IPS-11a (cell line): Measurements from ENCODE around the gene TEX35.

Source experiments
- H3K4me3 ChIP-seq: one replicate; pipeline ENCODE4 v1.5.1; 2013; ENCODE audit warnings: low read depth, low read length, control low read depth

TEX35 gene

DNA sequence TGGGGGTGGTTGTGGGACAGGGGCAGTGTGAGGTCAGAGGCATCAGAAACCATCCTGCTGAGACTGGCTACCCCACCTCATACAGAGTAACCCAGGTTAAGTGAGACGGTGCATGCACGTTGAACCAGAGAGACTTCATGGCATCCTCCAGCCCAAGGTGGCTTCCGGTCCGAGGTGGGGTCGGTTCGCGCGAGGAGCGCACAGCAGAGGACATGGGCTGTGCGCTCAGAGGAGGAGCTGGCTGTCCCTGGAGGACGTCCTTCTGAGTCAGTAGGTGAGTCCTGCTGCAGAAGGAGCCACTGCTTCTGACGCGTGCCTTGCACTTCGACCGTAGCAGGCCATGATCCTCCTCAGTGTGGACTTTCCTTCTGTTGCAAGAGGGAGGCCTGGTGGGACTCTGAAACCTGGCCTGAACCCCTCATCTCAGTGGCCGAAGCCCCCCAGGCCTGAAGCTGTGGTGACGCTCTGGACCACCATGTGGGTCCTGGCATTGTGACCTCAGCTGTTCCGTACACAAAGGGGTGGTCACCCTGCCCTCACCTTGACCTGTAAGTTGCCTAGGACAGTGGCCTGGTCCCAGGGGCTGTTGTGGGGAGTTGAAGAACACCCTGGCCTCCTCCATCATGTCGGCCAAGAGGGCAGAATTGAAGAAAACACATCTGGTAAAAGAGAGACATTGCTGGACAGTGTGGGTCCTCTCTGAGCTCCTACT is at the start of gene TEX35:
TEX35 (plus strand) TSS at position 544 of the 712 bp plus-strand sequence; CDS start at position 624, 80 bp downstream.
- H3K4me3 ChIP-seq: no peak within 1 kb of the TSS

DNA sequence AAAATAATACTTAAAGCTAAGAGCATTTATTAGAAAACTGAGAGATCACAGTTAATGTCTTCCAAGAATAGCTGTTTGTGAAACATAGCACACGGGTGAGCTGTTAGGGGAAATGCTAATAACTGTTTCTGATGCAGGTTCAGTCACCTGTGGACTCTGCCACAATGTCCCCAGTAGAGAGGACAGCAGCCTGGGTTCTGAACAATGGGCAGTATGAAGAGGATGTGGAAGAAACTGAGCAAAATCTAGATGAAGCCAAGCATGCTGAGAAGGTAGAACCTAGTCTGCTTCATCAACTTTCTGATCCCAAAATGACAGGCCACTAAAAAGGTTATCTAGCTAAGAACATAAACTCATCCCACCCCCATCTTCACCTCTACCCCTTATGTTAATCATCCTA is 48.8 kb upstream of the TEX35 start:
- H3K4me3 ChIP-seq: no peak overlapping the region

DNA sequence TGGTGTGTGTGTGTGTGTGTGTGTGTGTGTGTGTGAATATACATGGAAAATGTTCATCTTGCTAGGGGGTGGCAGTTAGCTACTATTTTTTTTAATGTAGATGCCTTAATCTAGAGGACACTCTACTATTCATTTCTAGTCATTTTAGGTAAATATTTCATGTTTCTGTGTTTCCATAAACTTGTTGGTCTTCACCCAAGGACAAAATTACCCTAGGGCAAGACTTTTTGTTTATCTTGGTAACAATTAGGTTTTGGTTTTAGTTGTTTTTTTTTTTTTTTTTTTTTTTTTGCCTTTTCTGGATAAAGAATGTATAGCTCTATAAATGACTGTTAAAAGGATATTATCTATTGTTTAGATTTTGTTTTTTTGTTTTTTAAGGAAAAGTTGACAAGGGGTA is 48.3 kb upstream of the TEX35 start:
- no peak overlapping the region for H3K4me3 ChIP-seq

DNA sequence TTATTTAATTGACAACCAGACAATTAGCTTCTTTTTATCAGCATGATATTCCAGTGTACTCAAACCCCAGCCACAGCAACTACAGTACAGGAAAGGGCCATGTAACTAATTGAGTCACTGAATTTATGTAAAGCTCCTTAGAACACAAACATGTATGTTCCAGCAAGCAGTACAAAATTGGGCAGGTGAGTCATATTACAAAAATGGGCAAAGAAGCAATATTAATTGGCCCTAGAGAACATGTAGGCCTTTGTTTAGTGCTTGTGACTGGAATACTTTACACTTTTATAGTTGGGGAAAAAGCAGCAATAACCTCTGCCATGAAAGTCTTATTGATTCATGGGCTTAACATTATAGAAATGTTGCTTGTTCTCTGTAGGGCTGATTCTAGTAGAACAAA is 47.9 kb upstream of the TEX35 start:
- no peak overlapping the region for H3K4me3 ChIP-seq

DNA sequence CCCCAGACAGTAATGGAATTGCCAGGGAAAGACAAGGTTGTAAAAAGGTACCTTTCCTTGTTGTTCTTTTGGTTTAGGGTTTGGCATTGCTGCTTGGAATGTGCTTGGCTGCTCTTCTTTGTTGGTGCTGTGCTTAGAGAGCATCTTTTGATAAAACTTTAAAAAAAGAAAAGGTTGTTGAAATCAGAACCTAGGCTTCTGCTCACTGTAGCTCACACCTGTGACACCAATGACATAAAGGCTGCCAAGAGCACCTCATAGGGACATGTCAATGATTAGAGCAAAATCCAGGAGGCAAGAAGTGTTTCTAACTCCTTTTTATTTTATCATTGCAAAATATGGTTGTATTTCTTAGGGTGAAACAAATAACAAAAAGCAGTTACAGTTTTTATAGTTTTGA is 45.1 kb upstream of the TEX35 start:
- H3K4me3 ChIP-seq: no peak overlapping the region

DNA sequence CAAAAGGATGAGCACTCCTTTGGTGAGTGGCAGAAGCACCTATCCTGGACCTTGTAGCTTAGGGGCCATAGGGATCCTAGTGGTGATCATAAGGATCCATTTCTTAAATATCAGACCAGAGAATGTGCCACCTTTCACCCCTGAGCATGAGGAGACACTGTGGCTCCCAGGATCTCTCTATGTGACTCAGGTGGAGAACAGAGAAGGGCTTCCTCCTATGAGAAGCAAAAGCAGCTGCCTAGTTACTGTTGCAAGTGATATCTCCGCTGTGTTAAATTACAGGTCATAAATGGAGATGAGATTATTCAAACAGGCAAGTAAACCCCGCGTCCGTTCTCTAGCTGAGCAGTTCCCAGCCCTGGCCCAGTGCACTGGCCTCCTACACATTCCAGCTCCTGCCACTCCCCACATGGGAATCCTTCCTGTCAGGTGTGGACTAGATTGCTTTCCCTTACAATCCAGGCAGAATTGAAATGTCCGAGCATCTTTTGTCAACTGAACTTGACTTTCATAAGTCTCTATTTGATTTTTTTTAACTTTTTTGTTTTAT is 42.4 kb upstream of the TEX35 start:
- H3K4me3 ChIP-seq: no peak overlapping the region

DNA sequence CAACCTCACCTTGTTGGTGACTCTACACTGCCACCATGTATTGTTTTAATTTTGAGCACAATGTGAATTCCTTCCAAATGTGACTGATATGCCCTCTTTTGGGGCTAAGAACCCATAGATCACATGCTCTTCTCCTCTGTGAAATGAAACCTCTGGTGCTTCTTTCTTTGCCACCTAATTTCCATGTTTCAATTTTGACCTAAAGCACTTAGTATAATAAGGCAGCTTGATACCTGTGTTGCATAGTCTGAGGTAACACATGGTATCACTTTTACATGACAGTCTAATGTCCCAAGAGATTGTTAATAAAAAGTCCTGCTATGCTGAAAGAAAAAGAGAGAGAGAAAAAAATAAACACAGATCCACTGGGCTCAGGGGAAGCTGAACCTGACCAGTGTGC is 40.4 kb upstream of the TEX35 start:
- H3K4me3 ChIP-seq: no peak overlapping the region

DNA sequence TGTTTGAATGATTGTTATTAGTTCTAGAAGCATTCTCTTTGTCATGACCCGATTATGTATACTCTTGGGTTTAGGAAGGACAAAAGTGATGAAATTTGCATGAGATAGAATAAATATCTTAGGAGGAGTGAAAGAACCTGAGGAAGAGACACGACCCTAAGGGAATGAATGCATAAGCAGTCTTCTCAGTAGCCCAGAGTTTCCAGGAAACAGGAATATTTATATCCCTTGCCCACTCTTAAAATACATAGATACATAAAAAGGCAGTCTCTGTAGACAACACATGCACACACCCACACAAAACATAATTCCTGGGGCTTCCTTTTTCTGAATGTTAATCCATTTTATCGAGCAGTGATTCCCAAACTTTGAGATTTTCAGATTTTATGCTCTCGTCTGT is 35.5 kb upstream of the TEX35 start:
- no peak overlapping the region for H3K4me3 ChIP-seq

DNA sequence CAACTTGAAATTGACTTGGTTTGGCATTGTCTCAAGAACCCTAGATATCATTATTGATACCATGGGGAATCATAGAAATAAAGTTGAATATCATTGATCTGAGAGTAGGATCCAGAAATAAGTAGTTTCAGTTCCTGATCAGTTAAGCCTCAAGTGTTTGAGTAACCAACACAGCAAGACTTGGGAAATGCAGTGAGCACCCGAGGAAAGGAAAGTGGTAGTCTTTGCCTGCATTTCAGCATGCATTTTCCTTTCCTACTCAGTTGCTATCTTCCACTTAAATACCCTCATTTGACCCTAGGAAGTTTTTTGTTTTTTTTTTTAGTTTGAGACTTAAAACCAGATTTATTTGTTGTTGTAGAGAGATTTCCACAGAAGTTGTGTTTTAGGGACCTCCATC is 35.1 kb upstream of the TEX35 start:
- H3K4me3 ChIP-seq: no peak overlapping the region

DNA sequence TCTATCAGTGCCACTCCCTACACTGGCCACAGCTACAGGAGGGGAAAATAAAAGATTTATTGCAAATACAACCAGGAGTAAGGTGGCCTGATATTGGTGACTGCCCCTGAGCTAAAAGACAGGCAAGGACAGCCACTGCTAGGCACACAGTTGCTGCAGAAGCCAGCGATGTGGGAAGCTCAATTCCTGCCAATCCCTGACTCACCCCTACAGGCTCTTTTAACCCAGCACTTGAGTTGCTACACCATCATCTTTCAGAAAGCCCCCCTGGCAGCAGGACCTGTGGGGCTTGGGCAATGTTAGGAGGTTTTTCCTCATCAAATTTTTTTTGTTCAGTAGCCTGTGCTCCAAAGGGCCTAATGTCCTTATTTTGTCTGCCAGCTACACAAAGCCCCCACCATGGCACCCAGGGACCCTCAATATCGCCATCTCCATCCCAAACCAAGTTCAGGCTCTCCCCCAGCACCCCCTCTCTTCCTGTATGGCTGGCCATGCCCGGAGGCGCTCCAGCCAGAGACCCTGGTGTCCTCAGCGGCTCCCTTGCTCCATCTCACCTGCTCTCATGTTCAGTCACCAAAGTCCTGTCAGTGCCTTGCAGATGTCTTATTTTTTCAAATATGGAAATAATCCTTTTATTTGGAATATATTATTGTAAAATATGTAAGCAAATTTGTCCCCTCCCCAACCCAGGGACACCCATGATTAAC is 29.5 kb upstream of the TEX35 start:
- no peak overlapping the region for H3K4me3 ChIP-seq

DNA sequence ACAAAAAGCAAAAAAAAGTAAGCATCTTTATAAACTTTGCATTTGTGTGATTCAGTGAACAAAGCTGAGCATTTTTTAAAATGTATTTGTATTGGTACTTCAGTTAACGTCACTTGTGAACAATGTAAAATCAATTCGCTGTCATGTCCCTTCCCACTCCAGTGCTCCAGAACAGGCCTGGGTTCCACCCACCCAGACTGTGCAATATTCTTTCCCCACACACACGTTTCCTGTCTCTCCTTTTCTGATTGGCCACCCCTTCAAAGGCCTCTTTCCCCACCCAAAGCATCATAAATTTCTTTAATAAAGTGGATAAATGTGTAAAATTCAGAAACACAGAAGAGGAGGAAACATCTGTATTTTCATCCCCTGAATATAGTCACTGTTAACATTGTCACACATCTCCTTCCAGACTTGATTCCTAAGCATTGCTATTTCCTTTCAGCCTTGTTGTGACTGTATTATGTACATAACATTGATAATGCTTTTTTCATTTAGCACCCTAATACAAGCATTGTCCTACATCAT is 28.1 kb upstream of the TEX35 start:
- H3K4me3 ChIP-seq: no peak overlapping the region

DNA sequence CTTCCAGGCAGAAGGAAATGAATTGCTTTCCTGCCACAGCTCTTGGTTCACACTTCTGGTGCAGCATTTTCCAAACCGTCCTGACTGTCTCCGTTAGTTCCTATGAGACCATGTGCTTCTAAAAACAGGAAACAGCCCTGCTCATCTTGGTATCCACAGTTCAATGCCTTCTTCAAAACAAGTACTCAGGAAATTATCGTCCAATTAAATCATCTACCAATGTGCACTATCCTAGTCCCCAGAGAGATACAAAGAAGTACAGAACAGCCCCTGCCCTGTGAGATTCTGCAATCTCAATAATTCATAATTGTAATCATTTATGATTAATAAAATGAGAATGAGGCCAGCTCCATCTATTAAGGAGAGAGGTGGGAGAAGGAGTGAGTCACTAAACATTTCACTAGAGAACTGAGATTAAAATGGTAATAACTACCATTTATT is 27.3 kb upstream of the TEX35 start:
- no peak overlapping the region for H3K4me3 ChIP-seq

DNA sequence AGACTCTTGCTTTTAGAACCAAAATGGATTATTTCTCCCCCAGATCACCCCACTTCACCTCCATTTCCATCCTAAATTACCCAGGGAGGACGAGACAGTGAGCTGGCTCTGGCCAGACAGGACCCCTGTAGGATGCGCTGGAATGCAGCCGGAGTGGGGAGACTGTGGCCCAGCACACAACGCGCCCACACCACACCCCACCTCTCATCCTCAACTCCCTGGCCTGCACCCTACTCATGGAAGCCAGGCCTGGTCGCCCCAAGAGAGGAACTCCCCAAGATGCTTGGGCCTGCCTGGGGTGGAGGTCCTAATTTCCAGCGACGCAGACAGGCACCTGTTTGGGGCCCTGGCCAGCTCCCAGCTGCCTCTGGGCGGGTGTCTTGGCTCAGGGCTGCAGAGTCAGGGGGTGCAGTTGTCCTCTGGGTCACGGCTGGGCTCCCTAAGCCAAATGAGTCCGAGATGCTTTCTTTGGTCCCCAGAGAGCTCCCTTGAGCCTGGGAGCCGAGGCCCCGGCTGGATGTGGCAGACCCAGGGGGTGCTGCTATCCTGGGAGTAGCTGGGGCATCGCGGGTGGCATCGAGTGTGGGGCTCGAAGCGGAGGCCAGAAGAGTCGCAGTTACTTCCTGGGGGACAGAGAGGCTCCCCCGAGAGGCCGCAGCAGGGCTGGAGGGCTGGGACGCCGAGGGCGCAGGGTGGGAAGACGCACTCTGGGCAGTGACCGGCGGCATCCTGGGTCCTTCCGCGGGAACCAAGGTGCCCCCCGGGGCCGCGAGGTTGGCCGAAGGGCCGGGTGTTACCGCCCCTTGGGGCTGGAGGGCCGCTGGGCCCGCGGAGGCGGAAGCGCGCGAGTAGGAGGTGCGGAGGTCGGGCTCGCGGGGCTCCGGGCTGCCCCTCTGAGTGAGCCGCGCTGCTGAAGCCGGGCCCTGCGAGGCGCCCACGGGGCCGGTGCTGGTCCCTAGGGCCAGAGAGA is 26.5 kb upstream of the TEX35 start:
- H3K4me3 ChIP-seq: no peak overlapping the region

DNA sequence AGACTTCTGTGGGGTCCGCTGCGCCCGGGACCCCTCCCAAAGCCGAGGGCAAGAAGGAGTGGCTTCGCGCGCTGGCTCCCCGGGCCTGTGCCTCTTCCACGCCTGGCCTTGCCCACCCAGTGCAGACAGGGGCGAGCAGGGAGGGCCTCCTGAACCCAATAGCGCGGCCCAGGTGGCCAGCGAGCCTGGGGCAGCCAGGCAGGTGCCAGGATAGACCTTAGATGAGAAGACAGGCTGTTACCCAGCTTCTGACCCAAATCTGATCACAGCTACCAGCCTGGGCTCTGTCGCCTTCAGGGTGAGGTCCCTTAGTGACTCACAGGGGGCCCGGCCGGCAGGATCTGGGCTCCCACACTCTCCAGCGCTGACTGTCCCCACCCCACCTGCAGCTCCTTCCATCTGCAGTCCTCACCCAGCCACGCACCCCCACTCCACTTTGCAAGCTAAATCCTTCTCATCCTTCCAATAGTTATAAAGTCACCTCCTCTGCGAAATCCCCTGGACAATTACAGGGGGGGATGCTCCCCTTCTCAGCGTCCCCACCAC is 25.8 kb upstream of the TEX35 start:
- H3K4me3 ChIP-seq: no peak overlapping the region

DNA sequence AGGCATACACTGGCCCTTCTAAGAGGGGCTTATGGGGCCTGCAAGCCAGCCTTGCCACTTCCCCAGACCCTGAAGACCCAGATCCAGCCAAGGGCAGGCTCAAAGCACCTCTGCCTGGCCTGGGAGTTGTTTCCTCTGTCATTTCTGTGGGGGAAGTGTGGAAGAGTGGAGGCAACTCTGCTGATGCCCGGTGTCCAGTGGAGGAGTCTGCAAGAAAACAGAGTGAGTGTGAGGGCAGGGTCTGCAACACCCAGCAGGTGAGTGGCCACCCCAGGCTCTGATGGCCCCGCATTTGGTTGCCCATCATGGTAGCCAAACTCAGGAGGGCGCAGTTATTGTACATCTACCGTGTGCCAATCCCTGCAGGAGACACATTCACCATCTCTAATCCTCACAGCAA is 24.5 kb upstream of the TEX35 start:
- no peak overlapping the region for H3K4me3 ChIP-seq

DNA sequence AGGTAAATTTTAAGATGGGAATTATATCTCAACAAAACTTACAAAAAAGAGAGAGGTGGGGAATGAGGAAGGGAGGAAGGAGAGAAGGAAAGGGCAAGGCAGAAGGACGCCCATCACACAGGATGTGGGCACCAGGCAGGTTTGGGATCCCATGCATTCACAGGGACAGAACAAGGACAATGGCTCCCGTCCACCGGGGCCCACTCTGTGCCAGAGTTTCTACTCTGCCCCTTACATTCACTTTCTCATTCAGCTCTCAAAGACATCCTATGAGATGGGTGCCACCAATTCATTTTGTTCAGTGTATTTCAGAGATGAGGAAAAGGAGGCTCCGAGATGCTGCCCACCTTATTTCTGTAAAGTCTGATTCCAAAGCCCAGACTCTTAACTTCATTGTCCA is 23.5 kb upstream of the TEX35 start:
- H3K4me3 ChIP-seq: no peak overlapping the region

DNA sequence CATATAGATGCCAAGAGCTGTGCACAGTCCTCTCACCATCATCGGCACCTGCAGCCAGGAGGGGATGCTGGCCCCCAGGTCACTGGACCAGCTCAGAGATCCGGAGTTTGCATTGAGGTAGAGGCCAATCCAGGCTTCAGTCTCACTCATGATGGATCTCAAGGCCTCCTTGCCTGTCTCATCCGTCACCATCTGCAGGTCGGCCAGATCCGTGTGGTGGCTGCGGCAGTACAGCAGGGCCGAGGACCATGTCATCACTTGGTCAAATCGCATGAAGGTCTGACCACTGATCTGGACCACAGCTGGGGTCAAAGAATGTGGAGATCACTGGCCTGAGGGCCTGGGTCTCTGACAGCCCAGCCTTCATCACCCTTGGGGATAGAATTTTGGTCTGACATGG is 22.8 kb upstream of the TEX35 start:
- H3K4me3 ChIP-seq: no peak overlapping the region

DNA sequence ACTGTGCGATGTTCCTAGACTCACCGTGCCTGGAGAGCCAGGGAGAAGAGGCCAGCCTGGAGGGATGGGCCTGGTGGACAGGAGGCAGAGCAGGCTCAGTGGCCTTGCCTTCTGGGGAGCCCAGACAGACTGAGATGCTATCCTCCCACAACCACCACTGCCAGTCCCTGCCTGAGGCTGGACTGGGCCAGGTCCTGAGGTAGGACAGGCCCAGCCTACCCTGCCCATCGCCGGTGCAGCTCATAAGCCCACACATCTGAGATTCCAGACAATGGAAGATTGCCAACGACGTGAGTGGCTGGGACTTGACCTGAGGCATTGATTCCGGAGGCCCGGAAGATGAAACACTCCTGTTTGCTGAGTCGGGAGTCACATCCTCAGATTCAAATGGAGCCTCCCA is 21.9 kb upstream of the TEX35 start:
- no peak overlapping the region for H3K4me3 ChIP-seq

DNA sequence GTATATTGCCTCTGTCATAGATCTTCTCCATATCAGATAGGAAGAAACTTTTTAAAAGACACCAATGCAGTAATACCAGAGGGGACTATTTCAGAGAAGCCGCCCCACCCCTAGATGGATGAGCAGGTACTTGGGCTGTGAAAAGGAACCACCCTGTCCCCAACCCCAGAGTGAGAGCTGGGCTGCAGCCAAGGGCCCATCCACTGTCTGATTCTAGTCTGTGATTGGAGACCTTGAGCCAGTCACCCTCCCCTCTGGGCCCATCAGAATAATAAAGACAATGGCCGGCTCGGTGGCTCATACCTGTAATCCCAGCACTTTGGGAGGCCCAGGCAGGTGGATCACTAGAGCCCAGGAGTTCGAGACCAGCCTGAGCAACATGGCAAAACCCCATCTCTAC is 21.2 kb upstream of the TEX35 start:
- no peak overlapping the region for H3K4me3 ChIP-seq

DNA sequence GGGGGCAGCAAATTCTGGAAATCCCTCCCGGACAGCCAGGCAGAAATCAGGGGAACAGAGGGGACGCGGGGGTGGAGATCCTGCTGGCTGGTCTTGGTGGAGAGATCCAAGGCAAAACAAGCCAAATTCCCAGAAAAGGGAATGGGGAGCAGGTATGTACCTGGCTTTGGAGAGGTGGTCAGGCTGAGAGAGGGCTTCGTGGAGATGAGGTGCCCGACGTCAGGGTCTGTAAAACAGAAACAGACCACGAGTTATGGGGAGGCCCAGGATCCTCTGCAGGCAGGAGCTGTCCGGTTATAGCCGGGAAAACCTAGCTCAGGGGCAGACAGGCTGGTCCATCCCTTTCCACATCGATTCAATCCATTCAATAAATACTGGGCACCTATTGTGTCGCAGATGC is 20.6 kb upstream of the TEX35 start:
- no peak overlapping the region for H3K4me3 ChIP-seq

DNA sequence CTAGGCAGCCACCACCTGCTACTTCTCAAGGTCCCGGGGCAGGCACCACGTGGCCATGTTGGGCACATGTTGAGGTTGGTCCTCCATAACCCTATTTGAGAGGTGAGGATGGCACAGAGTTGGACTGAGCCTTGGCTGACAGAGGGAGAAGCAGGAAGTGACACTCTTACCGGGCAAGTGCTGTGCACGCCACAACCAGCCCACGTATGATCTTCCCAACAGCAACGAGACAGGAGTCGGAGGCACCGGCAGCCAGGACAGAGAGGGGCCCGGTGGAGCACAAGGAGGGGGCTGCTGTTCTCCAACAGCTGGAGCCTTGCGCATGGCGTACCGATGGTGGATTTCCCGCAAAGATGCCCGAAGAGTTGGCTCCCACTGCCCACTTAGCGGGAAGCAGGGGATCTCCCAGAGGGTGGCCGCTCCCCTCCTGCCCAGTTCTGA is 19.6 kb upstream of the TEX35 start:
- H3K4me3 ChIP-seq: no peak overlapping the region
